Osteocyte (in vitro differentiated cells): ENCODE measurements around the gene SPACA5B. TPM values are rescaled to one million over a fixed set of nuclear protein-coding genes. Genes with fewer than 3 reads are reported as not detected.
"Not testable (repeated sequence)": the region's sequence is repeated elsewhere in the genome, so short reads cannot be mapped to it uniquely, and the experiment has no call there.

Source experiments
- DNase-seq: peaks from one replicate; pipeline ENCODE4 v3.0.0; 2021; ENCODE audit warnings: mixed read lengths; ENCODE audit not compliant: unreplicated experiment; ENCODE audit errors: extremely low spot score
- H3K27ac Mint-ChIP-seq: one replicate; pipeline ENCODE4 v1.8.0; 2021; ENCODE audit warnings: mild to moderate bottlenecking, mixed read lengths; ENCODE audit not compliant: unreplicated experiment
- H3K27me3 Mint-ChIP-seq: one replicate; pipeline ENCODE4 v1.8.0; 2021; ENCODE audit warnings: mixed read lengths; ENCODE audit not compliant: unreplicated experiment
- H3K36me3 Mint-ChIP-seq: one replicate; pipeline ENCODE4 v1.8.0; 2021; ENCODE audit warnings: mixed read lengths; ENCODE audit not compliant: unreplicated experiment
- H3K4me1 Mint-ChIP-seq: one replicate; pipeline ENCODE4 v1.8.0; 2021; ENCODE audit warnings: mixed read lengths; ENCODE audit not compliant: unreplicated experiment
- H3K4me3 Mint-ChIP-seq: one replicate; pipeline ENCODE4 v1.8.0; 2021; ENCODE audit warnings: mild to moderate bottlenecking, moderate library complexity, mixed read lengths; ENCODE audit not compliant: unreplicated experiment
- H3K9me3 Mint-ChIP-seq: one replicate; pipeline ENCODE4 v1.8.0; 2021; ENCODE audit warnings: mixed read lengths; ENCODE audit not compliant: unreplicated experiment
- long read RNA-seq: library from polyadenylated mRNA; unstranded; transcript quantifications from one replicate; pipeline ENCODE4 v2.0.0, GENCODE V29; 2021
- total RNA-seq: library from RNA; stranded (reverse); gene quantifications from 2 replicates; pipeline ENCODE4 v1.2.1, GENCODE V29; 2021
- TF ChIP-seq, protein P1 (sequence below): fragments of 200-600 bp; sonication (generic); IDR thresholded peaks from 2 replicates; pipeline ENCODE4 v1.5.0; 2021; ENCODE audit warnings: antibody characterized with exemption, mild to moderate bottlenecking, moderate library complexity

Gene SPACA5B
- total RNA-seq, result not detected in 2 replicates
- long read RNA-seq, result 0 reads

- not testable (repeated sequence) for DNase-seq, H3K4me3 Mint-ChIP-seq, H3K27me3 Mint-ChIP-seq, H3K9me3 Mint-ChIP-seq, H3K36me3 Mint-ChIP-seq, H3K27ac Mint-ChIP-seq, H3K4me1 Mint-ChIP-seq
Observed at GRCh38 chrX:48130326-48130725, at the start of gene SPACA5B. Gene SPACA5B (plus strand): TSS chrX:48130626. CDS start chrX:48130688, 62 bp downstream.

- no peaks in the 10 kb centered on the region for H3K9me3 Mint-ChIP-seq
- H3K4me1 Mint-ChIP-seq, result no peaks in the 10 kb centered on the region
- H3K36me3 Mint-ChIP-seq, result no peaks in the 10 kb centered on the region
- H3K27me3 Mint-ChIP-seq, result no peaks in the 10 kb centered on the region
- no peak for DNase-seq
- H3K4me3 Mint-ChIP-seq, result no peak overlapping the region
- TF ChIP-seq, protein P1, sequence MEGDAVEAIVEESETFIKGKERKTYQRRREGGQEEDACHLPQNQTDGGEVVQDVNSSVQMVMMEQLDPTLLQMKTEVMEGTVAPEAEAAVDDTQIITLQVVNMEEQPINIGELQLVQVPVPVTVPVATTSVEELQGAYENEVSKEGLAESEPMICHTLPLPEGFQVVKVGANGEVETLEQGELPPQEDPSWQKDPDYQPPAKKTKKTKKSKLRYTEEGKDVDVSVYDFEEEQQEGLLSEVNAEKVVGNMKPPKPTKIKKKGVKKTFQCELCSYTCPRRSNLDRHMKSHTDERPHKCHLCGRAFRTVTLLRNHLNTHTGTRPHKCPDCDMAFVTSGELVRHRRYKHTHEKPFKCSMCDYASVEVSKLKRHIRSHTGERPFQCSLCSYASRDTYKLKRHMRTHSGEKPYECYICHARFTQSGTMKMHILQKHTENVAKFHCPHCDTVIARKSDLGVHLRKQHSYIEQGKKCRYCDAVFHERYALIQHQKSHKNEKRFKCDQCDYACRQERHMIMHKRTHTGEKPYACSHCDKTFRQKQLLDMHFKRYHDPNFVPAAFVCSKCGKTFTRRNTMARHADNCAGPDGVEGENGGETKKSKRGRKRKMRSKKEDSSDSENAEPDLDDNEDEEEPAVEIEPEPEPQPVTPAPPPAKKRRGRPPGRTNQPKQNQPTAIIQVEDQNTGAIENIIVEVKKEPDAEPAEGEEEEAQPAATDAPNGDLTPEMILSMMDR, result peak; percentile 61
- H3K27ac Mint-ChIP-seq, result no peak overlapping the region
Observed at GRCh38 chrX:48083212-48083611, 47.2 kb upstream of the SPACA5B start.

GRCh38 chrX:48083706-48084105 is 46.7 kb upstream of the SPACA5B start:
- Mint-ChIP-seq H3K9me3 (no peaks in the 10 kb centered on the region), H3K27me3 (no peaks in the 10 kb centered on the region), H3K4me1 (no peaks in the 10 kb centered on the region), H3K27ac (no peak overlapping the region), H3K4me3 (no peak overlapping the region), H3K36me3 (no peaks in the 10 kb centered on the region)
- TF ChIP-seq, protein P1, result no peak
- DNase-seq, result no peak

- DNase-seq, result no peak
- H3K36me3 Mint-ChIP-seq, result no peaks in the 10 kb centered on the region
- no peaks in the 10 kb centered on the region for H3K27me3 Mint-ChIP-seq
- no peak overlapping the region for H3K27ac Mint-ChIP-seq
- TF ChIP-seq, protein P1, result no peak
- H3K4me3 Mint-ChIP-seq, result no peak overlapping the region
- no peaks in the 10 kb centered on the region for H3K4me1 Mint-ChIP-seq
- H3K9me3 Mint-ChIP-seq, result no peaks in the 10 kb centered on the region
Observed at GRCh38 chrX:48086082-48086481, 44.3 kb upstream of the SPACA5B start.

DNA sequence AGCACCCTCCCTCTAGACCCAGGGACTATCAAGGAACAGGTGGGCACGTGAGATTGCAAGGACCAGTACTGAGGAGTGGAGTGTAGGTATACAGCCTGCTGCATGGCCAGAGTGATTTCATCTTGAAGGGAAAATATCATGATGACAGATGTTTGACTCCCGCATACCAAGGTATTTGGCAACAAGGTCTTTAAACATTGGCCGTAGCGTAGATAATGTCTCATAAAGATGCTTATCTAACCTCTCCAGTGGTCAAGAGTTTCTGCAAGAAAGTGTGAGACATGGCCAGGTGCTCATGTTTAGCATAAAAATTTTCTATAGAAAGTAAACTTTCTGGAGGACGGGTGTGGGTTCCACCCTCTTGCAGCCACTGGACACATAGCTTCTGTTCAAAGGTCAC is 40.3 kb upstream of the SPACA5B start:
- Mint-ChIP-seq H3K27me3 (no peaks in the 10 kb centered on the region), H3K9me3 (peaks cover 4% of the 10 kb centered on the region), H3K36me3 (no peaks in the 10 kb centered on the region), H3K27ac (no peak overlapping the region), H3K4me3 (no peak overlapping the region), H3K4me1 (no peaks in the 10 kb centered on the region)
- no peak for DNase-seq
- TF ChIP-seq, protein P1, result no peak

GRCh38 chrX:48092558-48092957 is 37.9 kb upstream of the SPACA5B start:
- not testable (repeated sequence) for H3K27me3 Mint-ChIP-seq, DNase-seq

More at GRCh38 chrX:48092558-48092957, 37.9 kb upstream of the SPACA5B start:
- H3K9me3 Mint-ChIP-seq, H3K4me1 Mint-ChIP-seq, H3K27ac Mint-ChIP-seq, H3K4me3 Mint-ChIP-seq, H3K36me3 Mint-ChIP-seq: not testable (repeated sequence)
